GM19025 (cell line): ENCODE measurements around the gene PITHD1.
"Not testable (repeated sequence)": the region's sequence is repeated elsewhere in the genome, so short reads cannot be mapped to it uniquely, and the experiment has no call there.

ENCODE experiments used
- ATAC-seq: cut with Tn5 transposase; IDR thresholded peaks from one replicate; pipeline ENCODE4 v1.9.1; 2021; ENCODE audit warnings: mild to moderate bottlenecking, low read depth, moderate library complexity; ENCODE audit not compliant: unreplicated experiment

PITHD1 gene, protein sequence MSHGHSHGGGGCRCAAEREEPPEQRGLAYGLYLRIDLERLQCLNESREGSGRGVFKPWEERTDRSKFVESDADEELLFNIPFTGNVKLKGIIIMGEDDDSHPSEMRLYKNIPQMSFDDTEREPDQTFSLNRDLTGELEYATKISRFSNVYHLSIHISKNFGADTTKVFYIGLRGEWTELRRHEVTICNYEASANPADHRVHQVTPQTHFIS

DNA sequence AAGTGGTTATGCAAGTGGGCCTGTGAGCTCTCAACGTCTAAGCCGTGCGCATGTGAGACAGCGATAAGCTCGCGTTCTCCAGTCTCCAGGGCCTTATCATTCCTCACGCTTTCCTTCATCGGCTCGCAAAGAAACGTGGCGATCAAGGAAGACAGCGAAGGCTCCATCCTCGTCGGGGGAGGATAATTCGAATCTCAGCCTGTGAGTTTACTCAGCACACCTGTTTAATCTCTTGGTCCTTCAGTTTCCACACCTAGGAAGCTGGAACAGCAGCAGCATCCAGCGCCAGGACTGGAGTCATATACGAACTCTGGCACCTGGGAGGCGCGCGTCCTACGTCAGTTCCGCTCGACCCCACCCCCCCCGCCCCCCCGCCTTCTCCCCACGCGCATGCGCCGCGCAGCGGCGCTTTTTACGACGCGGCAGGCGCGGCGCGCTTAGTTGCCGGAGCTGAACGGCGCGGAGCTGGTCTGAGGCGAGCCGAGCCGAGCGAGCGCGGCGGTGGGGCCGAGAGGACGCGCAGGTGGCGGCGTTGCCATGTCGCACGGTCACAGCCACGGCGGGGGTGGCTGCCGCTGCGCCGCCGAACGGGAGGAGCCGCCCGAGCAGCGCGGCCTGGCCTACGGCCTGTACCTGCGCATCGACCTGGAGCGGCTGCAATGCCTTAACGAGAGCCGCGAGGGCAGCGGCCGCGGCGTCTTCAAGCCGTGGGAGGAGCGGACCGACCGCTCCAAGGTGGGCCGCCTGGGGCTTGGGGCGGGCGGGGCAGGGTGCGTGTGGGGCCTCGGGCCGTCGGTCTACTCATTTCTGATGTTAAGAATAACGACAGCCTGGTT, at the start of gene PITHD1:
Gene PITHD1, plus strand, starts transcription at position 440 of the 836 bp plus-strand sequence. Its CDS starts 98 bp downstream, at position 538.
- peak; percentile 68 for ATAC-seq

DNA sequence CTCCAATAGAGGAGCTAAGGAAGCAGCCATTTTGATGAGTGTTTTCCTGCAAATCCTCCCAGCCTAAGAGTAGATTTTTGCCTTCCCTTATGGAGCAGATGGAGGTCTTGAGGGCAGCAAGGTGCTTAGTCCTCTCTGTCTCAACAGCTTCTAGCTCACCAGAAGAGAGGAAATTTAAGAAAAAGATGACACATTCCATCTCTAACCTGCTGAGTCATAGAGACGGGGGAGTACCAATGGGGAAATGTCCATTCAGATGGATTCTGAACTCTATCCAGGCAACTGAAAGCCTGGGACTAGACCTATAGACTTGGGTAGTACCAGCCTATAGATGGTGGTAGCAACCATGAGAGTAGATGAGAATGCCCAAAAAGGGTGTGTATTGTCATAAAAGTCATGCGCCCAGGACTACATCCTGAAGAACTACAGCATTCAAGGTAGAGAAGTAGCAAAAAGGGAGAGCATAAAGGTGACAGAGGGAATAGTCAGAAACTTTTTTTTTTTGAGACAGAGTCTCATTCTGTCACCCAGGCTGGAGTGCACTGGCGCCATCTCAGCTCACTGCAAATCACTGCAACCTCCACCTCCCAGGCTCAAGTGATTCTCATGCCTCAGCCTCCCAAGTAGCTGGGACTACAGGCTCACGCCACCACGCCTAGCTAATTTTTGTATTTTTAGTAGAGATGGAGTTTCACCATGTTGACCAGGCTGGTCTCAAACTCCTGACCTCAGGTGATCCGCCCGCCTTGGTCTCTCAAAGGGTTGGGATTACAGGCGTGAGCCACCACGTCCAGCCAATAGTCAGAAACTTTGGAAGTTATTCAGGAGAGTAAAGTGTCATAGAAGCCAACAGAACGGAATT, 45.6 kb upstream of the PITHD1 start:
- ATAC-seq: no peak

DNA sequence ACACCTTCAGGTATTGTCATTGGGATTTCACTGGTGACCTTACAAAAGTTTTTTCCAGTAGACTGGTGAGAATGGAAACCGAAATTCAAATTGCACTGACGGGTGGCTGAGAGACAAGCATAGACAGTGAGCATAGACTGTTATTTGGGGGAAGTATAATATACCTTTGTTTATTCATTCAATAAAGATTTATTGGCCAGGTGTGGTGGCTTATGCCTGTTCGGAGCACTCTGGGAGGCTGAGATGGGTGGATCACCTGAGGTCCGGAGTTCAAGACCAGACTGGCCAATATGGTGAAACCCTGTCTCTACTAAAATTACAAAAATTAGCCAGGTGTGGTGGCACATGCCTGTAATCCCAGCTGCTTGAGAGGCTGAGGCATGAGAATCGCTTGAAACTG, 44.9 kb upstream of the PITHD1 start:
- not testable (repeated sequence) for ATAC-seq

DNA sequence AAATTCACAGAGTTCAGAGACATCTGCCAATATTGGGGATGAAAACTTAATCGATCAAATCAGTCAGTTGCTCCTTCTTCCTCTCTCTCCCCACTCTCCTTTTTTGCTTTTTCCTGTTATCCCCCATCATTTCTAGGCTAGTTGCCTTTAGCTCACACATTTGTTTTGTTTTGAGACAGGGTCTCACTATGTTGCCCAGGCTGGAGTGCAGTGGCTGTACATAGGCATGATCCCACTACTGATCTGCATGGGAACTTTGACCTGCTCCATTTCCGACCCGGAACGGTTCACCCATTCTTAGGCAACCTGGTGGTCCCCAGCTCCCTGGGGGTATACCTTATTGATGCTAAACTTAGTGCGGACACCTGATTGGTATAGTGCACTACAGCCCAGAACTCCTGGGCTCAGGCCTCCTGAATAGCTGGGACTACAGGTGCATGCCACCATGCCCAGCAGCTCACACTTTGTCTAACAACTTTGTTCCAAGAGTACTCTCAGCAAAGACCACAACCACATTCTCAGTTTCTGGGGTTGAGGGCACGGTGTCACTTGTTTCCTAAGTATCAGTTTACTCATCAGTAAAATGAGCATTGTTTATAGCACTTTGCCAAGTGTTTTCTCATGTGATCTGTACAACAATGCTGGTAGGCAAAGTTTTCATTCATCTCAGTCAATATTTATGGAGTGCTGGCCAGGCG, 41.6 kb upstream of the PITHD1 start:
- no peak for ATAC-seq

DNA sequence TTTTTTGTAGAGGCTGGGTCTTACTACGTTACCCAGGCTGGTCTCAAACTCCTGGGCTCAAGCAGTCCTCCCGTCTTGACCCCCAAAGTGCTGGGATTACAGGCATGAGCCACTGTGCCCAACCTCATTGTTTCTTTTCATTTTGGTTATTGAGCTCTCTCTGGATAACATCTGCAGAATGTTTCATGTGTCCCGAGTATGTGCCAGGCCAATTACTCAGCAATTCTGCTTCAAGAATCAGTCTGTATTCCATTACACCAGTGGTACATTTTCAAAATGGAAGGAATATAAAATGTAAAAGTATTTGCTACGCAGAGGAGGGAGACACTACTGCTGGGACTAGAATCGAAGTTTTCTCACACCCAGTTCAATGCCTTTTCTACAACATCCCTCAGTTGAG, 36.6 kb upstream of the PITHD1 start:
- ATAC-seq: no peak

DNA sequence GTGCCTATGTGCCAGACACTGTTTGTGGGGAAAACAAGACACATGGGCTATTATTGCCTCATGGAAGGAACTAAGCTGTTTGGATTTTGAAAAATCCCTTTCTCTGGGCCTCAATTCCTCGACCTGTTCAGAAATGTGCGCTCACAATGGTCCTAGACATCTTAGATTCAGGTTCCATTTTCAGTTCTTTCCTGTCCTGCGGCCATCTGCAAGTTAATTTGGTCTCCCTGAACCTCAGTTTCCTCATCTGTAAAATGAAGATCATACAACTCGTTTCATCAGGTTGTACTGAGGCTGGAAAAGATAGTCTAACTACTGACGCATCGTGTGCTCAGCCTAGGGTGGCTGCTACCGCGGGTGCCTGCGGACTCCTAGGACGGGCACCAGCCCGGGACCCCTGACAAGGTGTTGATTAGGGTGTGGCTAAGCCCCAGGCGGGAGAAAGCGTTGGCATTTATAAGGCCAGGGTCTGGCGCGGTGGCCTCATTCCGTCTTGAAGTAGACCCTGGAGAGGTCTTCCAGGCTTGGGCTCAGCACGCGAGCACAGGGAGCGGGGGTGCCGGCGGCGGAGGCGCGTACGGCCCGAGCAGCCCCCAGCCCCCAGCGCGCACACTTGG, 35.4 kb upstream of the PITHD1 start:
- peak; percentile 7 for ATAC-seq

DNA sequence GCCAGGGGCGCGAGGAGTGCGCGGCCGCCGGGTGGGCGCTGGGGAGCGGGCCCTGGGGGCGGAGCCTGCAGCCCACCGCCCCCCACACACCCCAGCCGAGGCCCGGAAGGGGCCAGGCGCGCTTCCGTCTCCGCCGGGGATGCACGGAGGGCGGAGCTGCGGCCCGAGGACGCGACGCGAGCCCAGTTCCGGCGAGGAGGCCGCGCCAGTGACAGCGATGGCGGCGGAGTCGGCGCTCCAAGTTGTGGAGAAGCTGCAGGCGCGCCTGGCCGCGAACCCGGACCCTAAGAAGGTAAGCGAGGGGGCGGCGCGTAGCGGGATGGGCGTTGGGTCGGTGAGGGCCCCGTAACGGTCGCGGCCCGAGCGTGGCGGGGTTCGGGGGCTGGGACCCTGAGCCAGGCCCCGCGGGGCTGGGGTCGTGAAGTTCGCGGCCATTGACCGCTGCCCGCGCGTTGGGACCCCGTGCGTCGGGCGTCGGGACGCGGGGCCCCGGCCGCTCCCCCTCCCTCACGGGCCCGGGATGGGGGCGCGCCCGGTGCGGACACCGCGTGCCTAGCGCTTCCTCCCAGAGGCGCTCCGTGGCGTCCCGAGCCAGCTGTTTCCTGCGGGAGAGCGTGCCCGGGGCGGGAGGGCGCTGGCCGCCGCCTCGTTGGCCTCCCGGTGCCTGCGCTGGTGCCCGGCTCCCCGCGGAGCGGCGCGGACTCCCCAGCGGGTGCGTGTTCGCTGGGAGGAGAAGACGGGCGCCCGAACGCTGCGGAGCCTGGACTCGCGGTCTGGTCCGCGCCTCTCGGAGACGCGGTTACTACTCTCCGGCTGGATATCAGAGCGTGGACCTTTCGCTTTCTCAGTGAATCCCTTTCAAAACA, 34.7 kb upstream of the PITHD1 start, which contains the start of gene ELOA:
Gene ELOA, plus strand, starts transcription at position 185 of the 866 bp plus-strand sequence. Its CDS starts 33 bp downstream, at position 218.
- ATAC-seq: peak; percentile 83

DNA sequence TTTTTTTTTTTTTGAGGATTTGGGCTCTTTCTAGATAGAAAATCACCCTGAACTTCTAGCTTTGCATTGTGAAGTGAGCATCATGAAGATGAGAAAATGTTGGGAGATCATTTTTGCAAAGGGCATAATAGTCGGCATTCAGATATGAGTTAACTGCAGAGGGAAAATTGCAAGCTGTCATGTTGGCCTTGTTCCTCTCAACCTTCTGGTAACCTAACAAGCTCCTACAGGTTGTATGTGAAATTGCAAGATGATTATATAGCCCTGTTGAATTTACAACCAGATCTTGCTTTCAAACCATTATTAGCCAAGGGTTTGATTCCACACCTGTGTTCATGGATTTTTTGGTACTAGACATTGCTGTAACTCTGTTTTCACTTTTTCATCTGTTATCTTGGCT, 32.7 kb upstream of the PITHD1 start:
- no peak for ATAC-seq

DNA sequence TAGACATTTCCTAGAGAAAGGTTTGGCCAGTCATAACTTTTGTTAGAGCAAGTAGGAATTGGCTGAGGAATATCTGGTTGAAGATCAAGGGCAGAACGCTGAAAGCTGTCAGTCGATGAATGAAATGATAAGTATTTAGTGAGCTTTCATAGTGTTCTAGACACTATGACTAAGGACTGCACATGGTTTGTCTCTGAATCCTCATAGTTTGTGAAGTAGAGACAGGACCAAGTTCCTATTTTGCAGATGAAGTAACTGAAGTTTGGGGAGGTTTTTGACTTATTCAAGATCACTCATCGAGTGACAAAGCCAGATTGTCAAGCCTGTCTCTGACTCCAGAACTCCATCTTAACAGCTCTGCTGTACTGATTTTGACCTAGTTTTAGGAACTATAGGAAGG, 30.2 kb upstream of the PITHD1 start:
- ATAC-seq: no peak

DNA sequence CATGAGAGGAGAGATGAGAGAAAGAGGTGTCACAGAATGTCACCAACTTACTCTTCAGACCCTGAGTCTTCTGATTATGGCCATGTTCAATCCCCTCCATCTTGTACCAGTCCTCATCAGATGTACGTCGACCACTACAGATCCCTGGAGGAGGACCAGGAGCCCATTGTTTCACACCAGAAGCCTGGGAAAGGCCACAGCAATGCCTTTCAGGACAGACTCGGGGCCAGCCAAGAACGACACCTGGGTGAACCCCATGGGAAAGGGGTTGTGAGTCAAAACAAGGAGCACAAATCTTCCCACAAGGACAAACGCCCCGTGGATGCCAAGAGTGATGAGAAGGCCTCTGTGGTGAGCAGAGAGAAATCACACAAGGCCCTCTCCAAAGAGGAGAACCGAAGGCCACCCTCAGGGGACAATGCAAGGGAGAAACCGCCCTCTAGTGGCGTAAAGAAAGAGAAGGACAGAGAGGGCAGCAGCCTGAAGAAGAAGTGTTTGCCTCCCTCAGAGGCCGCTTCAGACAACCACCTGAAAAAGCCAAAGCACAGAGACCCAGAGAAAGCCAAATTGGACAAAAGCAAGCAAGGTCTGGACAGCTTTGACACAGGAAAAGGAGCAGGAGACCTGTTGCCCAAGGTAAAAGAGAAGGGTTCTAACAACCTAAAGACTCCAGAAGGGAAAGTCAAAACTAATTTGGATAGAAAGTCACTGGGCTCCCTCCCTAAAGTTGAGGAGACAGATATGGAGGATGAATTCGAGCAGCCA, 27.0 kb upstream of the PITHD1 start:
- no peak for ATAC-seq

DNA sequence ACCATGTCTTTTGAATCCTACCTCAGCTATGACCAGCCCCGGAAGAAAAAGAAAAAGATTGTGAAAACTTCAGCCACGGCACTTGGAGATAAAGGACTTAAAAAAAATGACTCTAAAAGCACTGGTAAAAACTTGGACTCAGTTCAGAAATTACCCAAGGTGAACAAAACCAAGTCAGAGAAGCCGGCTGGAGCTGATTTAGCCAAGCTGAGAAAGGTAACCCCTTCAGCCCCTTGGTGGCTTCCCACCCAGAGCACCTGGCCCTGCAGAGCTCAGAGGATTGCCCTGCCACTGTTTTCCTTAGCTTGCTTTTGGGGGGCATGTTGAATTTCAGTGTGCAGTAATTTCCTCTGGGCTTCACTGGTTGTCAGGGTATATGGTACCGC, 26.4 kb upstream of the PITHD1 start:
- no peak for ATAC-seq

DNA sequence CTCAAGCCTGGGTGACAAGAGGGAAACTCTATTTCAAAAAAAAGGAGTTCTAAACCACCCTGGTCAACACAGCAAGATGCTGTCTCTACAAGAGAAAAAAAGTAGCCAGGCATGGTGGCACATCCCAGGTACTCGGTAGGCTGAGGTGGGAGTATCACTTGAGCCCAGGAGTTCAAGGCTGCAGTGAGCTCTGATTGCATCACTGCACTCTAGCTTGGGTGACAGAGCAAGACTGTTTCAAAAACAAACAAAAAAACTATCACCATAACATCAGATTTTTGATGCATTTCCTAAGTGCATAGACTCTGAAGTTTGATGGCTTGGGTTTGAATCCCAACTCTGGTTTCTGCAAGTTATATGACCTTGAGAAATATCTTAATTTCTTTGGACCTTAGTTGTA, 25.3 kb upstream of the PITHD1 start:
- ATAC-seq: no peak

DNA sequence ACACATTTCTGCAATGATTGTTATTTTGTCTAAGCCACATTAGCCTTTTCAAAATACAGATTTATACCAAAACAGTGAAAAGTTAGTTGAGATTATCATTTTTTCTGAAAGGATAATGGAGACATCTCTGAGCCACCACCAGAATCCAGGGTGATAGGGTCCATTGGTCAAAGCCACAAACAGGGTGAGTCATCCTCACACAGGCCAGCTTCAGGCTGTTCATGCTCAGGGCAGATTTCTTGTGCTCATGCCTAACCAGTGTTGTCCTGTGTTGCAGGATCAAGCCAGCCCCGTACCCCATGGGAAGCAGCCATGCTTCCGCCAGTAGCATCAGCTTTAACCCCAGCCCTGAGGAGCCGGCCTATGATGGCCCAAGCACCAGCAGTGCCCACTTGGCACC, 21.5 kb upstream of the PITHD1 start:
- no peak for ATAC-seq

DNA sequence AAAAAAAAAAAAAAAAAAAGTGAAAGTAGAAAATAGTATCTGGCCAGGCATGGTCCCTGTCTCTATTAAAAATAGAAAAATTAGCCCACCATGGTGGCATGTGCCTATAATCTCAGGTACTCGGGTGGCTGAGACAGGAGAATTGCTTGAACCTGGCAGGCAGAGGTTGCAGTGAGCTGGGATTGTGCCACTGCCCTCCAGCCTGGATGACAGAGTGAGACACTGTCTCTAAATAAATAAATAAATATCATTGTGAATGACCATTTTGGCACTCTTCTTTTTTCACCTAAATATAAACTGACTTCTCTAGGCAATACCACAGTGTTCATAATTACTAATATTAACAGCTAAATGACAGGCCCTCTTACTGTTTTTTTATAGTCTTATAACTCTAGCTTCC, 20.4 kb upstream of the PITHD1 start:
- no peak for ATAC-seq

DNA sequence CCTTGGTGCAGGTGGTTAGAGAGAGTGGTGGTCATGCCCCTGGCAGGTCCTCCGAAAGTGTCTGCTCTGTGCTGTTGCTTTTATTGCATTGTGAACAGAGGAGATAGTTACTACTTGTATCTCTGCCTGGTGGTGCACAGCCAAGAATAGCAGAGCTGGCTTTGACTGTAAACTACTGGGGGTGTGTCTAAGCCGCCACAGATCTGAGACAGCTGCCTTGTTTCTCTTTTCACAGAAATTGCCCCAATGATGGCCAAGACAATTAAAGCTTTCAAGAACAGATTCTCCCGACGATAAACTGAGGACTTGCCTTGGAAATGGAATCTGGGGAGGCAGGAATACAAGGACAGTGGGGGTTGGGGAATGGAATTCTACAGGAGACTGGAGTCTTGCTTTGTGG, 18.9 kb upstream of the PITHD1 start:
- ATAC-seq: no peak

DNA sequence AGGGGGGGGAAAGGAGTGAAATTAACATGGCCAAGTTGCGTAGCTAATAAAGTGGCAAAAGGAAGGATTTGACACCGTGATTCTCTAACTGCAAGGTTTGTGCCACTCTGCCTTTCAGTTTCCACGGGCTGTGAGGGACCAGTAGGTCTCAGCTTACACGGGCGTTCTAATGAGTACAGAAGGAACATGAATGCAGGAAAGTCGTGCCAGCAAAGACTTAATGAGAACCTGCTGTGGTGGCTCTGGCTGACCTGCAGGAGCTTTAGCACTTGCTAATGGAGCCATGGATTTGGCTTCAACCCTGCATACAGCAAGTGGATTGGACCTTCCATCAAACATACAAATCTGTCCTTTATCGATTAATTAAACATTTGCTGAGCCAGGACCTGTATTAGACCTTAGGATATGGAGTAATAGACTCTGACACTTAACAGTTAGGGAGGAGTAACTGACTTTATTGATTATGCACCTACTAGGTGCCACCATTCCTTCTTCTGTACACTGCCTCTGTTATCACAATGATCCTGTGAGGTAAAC, 15.1 kb upstream of the PITHD1 start:
- no peak for ATAC-seq

DNA sequence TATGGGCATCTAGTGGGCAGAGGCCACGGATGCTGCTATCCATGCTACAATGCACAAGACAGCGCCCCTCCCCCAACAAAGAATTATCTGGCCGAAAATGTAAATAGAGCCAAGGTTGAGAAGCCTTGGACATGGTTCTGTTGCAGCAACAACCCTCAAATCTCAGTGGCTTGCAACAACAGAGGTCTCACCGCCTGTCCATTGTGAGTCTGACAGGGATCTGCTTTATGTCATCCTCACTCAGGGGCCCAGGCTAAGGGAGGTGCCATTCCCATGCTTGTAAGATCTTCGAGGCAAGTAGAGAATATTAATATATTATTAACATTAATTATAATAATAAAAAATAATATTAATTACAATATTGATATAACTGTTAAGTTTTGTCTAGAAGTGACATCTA, 9.5 kb upstream of the PITHD1 start:
- no peak for ATAC-seq
